Stimulated activated CD4-positive, alpha-beta T cell treated with anti-CD3 and anti-CD28 coated beads, Interleukin-4, amount 100 ng/mL, for 24 hours (primary cell): ENCODE measurements around the gene CD40.

Experiments used
- DNase-seq: peaks from one replicate; pipeline ENCODE4 v3.0.0-alpha.2; 2020

CD40 gene

GRCh38 chr20:46123482-46124245 lies 5.5 kb downstream of the CD40 start:
- DNase-seq = no peak

GRCh38 chr20:46126440-46127056 lies 8.4 kb downstream of the CD40 start:
- DNase-seq = no peak

- DNase-seq = no peak
These were observed 9.4 kb downstream of the CD40 start for GRCh38 chr20:46127396-46128010.

GRCh38 chr20:46128310-46129151 lies 10.4 kb downstream of the CD40 start:
- DNase-seq = no peak

GRCh38 chr20:46129955-46130481 lies 11.9 kb downstream of the CD40 start:
- no peak for DNase-seq

GRCh38 chr20:46130534-46130933 lies 12.4 kb downstream of the CD40 start:
- DNase-seq = no peak

GRCh38 chr20:46131396-46131795 lies 13.3 kb downstream of the CD40 start:
- no peak for DNase-seq

GRCh38 chr20:46132705-46133120 lies 14.6 kb downstream of the CD40 start:
- DNase-seq = peak; percentile 57

- DNase-seq = no peak
These were observed 16.0 kb downstream of the CD40 start for GRCh38 chr20:46133886-46134654.

GRCh38 chr20:46134716-46135115 lies 16.6 kb downstream of the CD40 start:
- DNase-seq = no peak

GRCh38 chr20:46135856-46136633 lies 17.9 kb downstream of the CD40 start:
- DNase-seq = no peak

- no peak for DNase-seq
These were observed 19.7 kb downstream of the CD40 start for GRCh38 chr20:46137816-46138215.

GRCh38 chr20:46139266-46139889 lies 21.3 kb downstream of the CD40 start:
- no peak for DNase-seq

- DNase-seq = no peak
These were observed 21.9 kb downstream of the CD40 start for GRCh38 chr20:46139908-46140482.

GRCh38 chr20:46142124-46142523 lies 24.0 kb downstream of the CD40 start:
- no peak for DNase-seq

GRCh38 chr20:46144432-46145025 lies 26.4 kb downstream of the CD40 start:
- DNase-seq = no peak

- no peak for DNase-seq
These were observed 27.6 kb downstream of the CD40 start for GRCh38 chr20:46145713-46146112.

- DNase-seq = no peak
These were observed 30.4 kb downstream of the CD40 start for GRCh38 chr20:46148313-46149208.

GRCh38 chr20:46150943-46151342 lies 32.8 kb downstream of the CD40 start:
- no peak for DNase-seq
